HG02759 (cell line): ENCODE data around the gene UNC80.
"Not testable (repeated sequence)": the region's sequence is repeated elsewhere in the genome, so short reads cannot be mapped to it uniquely, and the experiment has no call there.

ENCODE experiments used
- ATAC-seq: cut with Tn5 transposase; IDR thresholded peaks from one replicate; pipeline ENCODE4 v1.9.1; 2021; ENCODE audit warnings: mild to moderate bottlenecking, moderate library complexity; ENCODE audit not compliant: unreplicated experiment

UNC80 gene, protein sequence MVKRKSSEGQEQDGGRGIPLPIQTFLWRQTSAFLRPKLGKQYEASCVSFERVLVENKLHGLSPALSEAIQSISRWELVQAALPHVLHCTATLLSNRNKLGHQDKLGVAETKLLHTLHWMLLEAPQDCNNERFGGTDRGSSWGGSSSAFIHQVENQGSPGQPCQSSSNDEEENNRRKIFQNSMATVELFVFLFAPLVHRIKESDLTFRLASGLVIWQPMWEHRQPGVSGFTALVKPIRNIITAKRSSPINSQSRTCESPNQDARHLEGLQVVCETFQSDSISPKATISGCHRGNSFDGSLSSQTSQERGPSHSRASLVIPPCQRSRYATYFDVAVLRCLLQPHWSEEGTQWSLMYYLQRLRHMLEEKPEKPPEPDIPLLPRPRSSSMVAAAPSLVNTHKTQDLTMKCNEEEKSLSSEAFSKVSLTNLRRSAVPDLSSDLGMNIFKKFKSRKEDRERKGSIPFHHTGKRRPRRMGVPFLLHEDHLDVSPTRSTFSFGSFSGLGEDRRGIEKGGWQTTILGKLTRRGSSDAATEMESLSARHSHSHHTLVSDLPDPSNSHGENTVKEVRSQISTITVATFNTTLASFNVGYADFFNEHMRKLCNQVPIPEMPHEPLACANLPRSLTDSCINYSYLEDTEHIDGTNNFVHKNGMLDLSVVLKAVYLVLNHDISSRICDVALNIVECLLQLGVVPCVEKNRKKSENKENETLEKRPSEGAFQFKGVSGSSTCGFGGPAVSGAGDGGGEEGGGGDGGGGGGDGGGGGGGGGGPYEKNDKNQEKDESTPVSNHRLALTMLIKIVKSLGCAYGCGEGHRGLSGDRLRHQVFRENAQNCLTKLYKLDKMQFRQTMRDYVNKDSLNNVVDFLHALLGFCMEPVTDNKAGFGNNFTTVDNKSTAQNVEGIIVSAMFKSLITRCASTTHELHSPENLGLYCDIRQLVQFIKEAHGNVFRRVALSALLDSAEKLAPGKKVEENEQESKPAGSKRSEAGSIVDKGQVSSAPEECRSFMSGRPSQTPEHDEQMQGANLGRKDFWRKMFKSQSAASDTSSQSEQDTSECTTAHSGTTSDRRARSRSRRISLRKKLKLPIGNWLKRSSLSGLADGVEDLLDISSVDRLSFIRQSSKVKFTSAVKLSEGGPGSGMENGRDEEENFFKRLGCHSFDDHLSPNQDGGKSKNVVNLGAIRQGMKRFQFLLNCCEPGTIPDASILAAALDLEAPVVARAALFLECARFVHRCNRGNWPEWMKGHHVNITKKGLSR (N-terminal part only)

DNA sequence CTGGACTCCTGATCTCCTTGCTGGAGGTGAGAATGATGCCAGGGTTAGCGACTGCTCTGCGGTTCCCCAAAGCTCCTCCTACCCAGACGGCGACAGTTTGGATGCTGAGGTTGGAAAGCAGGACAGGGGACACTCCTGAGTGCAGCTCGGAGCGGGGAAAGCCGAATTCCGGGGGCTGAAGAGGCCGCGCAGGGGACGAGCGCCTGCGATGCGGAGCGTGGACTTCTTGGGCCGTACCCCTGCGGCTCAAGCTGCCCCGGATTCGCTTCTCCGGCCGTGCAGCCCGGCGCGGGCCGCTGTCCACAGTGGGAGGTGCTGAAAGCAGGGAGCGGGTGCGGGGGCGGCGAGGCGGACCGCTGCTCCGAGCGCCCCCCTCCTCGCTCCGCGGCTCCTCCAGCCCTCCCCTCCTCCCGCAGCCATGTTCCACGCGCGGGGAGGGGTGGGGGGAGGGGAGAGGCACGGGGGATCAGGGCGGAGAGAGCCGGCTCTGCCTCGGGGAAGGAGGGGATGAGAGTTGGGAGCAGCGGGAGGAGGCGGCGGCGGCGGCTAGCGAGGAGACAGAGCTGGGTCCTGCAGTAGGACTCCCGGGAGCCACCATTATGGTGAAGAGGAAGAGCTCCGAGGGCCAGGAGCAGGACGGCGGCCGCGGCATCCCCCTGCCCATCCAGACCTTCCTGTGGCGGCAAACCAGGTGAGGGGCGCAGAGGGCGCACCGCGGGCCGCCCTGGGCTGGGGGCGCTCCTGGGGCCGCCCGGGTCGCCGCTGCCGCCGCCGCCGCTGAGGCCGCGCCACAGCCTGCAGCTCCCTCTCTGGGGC is at the start of gene UNC80:
Gene UNC80, plus strand, starts transcription at position 359 of the 816 bp plus-strand sequence. Its CDS starts 241 bp downstream, at position 600.
- ATAC-seq = peak; percentile 85

DNA sequence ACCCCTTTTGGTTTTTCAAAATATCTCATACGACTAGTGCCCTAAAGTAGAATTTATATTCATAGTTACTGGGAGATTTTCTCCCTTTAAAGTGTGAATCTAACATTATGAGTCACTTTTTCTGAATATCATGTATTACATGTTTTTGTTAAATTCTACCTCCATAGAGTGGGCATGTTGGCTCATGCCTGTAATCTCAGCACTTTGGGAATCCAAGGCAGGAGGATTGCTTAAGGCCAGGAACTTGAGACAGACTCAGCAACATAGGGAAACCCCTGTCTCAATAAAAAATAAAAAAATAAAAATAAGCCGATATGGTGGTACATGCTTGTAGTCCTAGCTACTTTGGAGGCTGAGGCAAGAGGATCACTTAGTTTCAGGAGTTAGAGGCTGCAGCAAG is 45.3 kb upstream of the UNC80 start:
- ATAC-seq = no peak

DNA sequence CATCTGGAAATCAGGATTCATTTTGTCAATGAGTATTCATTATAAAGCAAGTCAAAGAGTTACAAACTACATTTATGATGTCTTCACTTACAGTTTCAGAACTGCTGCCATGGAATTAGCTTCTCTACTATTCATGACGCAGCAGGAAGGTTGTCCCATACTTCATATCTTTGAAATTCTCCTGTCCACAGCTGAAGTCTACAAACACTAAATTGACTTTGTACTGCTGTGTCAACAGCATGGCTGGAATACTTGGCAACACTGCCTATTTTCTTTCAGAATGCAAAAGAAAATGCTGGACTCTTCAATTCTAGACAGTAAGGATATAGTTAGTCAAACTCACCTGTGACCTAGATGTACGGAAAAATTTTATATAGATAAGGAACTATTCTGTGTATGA is 44.6 kb upstream of the UNC80 start:
- ATAC-seq = no peak

DNA sequence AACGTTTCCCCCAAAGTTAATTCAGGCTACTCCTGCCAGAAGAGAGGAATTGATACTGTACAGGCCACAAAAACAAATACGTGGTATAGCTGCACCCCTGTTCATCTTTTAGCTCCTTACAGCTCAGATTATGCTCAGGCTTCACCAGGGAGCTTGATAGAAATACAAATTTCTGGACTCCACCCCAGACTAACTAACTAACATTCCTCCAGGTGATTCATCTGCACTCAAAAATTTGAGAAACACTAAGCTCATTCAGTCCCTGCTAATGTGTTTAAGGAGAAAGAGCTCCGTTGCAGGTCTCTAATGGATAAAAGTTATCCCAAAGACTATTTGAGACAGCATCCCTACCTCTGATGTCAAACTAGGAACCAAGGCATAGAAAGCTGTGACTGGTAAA is 36.8 kb upstream of the UNC80 start:
- ATAC-seq = no peak

DNA sequence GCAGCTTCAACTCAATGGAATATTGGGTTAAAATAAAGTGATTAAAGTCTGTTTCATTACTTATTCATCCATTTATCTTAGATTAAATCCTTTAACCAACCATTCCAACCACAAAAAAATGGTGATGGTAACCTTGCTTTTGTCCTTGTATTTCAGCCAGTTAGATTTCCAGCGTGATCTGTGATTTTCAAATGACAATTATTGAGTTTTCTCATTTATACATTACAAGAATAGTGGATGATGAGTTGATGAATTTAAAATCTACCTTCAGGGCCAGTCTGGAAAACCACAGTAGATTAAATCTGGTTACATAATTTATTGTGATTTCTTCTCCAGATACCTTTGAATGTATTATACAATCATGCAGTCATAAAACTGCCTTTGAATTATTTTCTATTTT is 29.7 kb upstream of the UNC80 start:
- ATAC-seq = no peak

DNA sequence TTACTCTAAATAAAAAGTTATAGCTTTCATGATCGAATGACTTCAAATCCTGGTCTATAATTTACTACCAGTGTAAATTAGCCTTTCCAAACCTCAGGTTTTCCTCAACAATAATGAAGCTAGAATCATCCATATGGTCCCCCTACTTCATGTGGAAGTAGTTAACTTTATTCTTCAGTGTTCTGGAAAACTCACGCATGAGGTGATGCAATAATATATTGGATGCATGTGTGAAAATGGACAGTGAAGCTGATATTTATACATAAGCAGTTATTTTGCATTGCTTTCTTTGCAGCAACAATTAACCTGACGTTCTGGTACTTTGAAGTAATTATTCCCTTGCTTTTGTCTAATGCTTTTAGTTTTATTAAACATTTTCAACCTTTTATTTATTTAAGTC is 18.6 kb upstream of the UNC80 start:
- no peak for ATAC-seq

DNA sequence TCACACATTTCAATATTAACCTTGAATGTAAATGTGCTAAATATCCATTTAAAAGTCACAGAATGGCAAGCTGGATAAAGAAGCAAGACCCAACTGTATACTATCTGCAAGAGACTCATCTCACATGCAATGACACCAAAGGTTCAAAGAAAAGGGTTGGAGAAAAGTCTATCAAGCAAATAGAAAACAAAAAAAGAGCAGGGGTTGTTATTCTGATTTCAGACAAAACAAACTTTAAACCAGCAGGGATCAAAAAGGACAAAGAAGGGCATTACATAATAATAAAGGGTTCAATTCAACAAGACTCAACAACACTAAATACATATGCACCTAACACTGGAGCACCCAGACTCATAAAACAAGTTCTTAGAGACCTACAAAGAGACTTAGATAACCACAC is 14.5 kb upstream of the UNC80 start:
- no peak for ATAC-seq

DNA sequence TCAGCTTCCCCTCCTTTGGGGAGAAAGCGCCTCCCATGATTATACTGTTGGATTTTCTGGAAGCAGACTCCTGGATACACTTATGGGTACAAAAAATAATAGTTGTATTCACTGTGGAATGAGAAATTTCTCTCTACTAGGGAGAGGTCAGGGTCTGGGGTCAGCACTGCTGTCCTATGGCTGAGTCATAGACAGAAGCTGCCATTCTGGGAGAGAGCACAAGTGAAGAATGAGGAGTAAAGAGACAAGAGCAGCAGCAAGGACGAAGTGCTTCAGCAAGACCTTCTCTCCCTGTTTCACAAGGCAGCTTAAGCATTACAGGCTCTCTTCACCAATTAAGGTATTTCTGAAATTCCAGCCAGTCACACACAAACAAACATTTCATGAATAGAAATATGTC is 10.1 kb upstream of the UNC80 start:
- no peak for ATAC-seq

DNA sequence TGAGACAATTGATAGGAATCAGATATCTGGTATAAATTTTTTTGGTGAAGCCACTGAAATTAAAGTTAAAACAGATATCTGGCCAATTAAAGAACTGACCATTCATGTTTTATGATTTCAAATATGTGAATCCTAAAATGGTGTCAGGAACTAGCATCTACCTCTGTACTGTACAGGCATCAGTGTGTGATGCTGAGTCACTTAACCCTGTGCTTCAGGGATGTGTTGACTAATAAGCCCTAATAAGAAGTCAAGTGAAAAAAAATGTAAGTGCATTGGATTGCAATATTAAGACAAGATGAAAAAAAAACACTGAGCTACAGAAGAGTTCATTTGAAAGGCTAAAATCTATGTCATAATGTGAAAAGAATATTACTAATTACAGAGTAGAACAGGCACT is 9.1 kb upstream of the UNC80 start:
- ATAC-seq = no peak

DNA sequence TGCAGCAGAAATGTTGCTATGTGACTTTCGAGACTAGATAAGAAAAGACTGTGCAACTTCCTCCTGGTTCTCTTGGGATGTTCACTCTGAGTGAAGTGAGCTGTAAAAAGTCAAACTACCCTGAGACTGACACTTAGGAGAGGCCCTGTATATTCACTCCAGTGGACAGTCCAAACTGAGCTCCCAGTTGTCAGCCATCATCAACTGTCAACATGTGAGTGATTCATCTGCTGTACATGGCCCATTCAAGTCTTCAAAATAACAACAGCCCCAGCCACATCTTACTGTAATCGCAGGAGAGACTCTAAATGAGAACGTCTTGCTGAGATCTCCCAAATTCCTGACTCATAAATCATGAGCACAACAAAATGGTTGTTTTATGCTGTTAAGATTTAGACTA is 8.5 kb upstream of the UNC80 start:
- ATAC-seq = no peak

DNA sequence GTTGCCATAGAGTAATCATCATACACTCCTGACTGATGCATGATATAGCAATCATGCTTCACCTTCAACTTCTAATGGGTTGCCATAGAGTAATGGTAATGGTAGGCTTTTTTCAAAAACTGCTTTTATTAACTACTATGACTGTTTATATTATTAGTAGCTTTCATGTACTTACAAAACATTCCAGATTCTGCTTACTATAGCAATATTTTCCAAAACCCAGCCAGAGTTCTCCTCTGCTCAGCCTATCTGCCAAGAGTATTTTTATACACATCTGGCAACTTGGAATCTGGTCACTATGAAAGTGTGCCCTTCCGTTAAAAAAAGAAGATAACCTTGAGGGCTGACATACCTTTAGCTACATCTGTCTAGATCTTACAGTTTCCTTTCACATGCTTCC is 5.0 kb upstream of the UNC80 start:
- no peak for ATAC-seq

DNA sequence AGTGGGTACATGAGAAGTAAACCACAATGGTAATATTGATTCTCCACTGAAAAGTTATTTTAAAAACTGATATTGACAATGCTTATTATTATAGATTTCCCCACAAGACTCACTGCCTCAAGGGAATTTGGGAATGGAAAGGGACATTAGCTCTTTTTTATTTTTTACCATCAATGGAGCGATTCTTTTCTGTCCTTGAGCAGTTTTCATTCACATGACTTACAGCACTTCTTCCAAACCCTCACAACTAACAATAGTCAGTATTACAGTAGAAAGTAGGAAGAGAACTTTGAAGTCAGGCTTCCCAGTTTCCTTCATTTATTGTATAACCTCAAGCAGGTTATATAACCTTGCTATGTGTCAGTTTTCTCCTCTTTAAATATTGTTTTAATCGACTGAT is 4.3 kb upstream of the UNC80 start:
- ATAC-seq = no peak

DNA sequence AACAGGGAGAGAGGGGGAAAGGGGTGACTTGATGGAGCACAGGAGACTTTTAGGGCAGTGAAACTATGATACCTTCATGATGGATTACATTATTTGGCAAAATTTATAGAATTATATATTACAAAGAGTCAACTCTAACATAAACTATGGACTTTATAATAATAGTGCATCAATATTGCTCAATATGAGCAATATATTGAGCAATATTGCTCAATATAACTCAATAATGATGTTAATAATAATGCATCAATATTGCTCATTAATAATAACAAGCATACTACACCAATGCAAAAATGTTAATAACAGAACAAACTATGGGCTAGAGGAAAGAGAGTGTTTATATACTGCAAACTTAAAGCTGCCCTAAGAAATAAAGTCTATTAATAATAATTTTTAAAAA is 3.1 kb upstream of the UNC80 start:
- ATAC-seq = no peak

DNA sequence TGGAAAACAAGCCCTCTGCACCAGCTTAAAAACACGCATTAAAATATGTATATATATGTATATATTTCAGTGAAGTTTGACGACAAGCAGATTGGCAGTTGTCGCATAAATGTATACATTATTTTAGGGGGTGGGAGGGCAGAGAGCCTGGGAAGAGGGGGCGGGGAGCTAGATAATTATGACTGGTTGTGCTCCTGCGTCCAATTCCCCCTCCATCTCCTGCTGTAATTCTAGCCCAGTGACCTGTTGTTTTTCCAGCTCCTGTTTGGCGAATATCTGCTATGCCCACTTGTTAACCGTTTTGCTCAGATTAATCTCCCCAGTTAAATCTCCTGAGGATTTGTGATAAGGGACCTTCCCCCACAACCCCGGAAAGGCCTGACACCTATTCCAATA is 656 bp downstream of the UNC80 start:
- ATAC-seq = no peak

DNA sequence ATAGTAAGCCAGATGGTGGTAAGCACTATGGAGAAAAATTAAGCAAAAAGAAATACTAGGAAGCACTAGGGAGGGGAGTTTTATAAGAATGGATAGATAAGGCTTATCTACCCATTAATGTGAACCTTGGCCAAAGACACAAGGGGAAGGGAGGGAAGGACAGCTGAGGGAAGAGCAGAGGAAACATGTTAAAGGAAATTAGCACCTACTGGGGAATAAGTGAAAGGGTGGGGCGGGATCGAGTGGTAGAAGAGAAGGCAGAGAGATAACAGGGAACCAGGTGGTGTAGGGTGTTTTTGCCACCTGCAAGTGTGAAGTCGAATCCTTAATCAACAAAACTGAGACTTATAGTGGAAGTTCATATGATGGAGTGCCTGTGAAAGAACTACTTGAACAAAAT is 1.7 kb downstream of the UNC80 start:
- ATAC-seq = no peak

DNA sequence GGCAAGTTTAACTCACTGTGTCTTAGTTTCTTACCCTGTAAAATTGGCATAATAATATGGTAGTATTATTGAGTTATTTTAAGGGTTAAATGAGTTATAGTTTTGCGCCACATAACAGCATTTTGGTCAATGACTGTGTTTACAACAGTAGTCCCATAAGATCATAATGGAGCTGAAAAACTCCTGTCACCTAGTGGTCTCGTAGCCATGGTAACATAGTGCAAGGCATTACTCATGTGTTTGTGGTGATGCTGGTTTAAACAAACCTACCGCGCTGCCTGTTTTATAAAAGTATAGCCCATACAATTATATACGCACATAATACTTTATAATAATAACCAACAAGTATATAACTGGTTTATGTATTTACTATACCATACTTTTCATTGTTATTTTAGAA is 15.8 kb downstream of the UNC80 start:
- no peak for ATAC-seq

DNA sequence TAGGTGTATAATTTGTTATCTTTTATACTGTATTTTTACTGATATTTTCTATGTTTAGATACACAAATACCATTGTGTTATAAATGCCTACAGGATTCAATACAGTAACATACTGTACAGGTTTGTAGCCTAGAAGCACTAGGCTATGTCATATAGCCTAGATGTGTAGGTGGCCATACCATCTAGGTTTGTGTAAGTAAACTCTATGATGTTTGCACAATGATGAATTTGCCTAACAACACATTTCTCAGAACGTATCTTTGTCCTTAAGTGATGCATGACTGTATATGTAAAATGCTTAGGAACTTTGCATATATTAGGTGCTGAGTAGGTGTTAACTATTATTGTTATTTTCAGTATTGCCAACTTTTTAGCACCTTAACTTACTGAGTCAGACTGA is 17.3 kb downstream of the UNC80 start:
- ATAC-seq = no peak

DNA sequence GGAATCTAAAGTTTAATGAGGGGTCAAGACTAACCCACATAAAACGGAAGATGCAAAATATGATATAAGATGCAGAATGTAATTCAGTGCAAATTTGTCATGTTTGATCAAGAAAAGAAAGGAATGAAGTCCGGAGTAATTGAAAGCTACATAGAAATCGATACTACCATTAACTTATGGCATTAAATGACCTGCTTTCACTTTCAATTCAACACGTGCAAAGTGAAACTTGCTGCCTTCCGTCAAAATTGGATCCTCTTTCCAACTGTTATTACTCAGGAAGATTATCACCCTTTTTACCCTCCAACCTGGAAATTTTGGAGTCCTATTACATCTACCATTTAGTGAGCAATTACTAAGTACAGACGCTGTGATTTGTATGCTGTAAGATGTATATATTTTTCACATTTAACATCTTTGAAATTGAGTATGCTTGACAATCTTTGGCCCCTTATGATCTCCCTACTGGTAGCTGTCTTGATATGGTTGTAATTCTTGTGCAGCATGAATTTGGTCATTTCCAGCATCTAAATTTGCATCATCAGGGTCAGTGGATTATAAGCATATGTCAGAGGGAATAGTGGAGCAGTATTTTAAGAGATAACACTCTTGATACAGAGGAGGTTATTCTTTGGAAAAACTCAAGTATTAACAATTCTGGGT is 18.6 kb downstream of the UNC80 start:
- ATAC-seq = no peak

DNA sequence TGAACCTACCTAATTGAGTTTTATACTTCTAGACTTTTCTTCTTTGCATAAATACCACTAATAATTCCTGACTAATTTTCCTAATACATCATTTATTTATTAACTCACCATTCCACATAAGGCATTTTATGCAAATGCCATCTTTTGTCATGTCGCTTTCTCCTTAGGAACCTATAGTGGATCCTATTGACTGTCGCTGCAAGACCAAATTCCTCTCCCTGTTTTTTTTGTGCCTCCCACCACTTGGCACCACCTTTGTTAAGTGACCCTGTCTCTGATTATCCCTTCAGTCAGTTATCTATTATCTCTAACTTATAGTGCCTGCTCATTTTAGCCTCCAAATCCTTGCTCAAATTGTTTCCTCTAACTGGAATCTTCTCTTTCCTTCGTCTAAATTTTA is 19.5 kb downstream of the UNC80 start:
- no peak for ATAC-seq

DNA sequence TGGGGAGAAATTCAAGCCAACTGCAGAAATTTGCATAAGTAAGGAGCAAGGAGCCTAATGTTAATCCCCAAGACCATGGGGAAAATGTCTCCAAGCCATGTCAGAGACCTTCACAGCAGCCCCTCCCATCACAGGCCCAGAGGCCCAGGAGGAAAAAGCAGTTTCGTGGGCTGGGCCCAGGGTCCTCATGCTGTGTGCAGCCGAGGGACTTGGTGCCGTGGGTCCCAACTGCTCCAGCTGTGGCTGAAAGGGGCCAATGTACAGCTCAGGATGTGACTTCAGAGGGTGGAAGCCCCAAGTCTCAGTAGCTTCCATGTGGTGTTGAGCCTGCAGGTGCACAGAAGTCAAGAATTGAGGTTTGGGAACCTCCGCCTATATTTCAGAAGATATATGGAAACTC is 23.8 kb downstream of the UNC80 start:
- ATAC-seq = not testable (repeated sequence)
